Stimulated activated CD4-positive, alpha-beta T cell treated with anti-CD3 and anti-CD28 coated beads, Interleukin-2, amount 100 ng/mL, for 4 hours (primary cell): ENCODE data around the gene DERL3.

ENCODE experiments used
- DNase-seq: peaks from one replicate; pipeline ENCODE4 v3.0.0-alpha.2; 2020; ENCODE audit warnings: low read depth

Gene DERL3

GRCh38 chr22:23831261-23831660 lies 7.5 kb downstream of the DERL3 start:
- no peak for DNase-seq

GRCh38 chr22:23829845-23830372 lies 8.9 kb downstream of the DERL3 start:
- no peak for DNase-seq

- DNase-seq = no peak
Measured at GRCh38 chr22:23828800-23829680, 9.8 kb downstream of the DERL3 start.

GRCh38 chr22:23827351-23827995 lies 11.3 kb downstream of the DERL3 start:
- no peak for DNase-seq

GRCh38 chr22:23826510-23827350 lies 12.1 kb downstream of the DERL3 start:
- no peak for DNase-seq

GRCh38 chr22:23825246-23825905 lies 13.4 kb downstream of the DERL3 start:
- DNase-seq = no peak

GRCh38 chr22:23824476-23825245 lies 14.1 kb downstream of the DERL3 start:
- no peak for DNase-seq

GRCh38 chr22:23823331-23823791 lies 15.4 kb downstream of the DERL3 start:
- no peak for DNase-seq

- DNase-seq = no peak
Measured at GRCh38 chr22:23822101-23822671, 16.6 kb downstream of the DERL3 start.

GRCh38 chr22:23820748-23821211 lies 18.0 kb downstream of the DERL3 start:
- no peak for DNase-seq

GRCh38 chr22:23818541-23818940 lies 20.3 kb downstream of the DERL3 start:
- DNase-seq = no peak

- no peak for DNase-seq
Measured at GRCh38 chr22:23817146-23817545, 21.7 kb downstream of the DERL3 start.

GRCh38 chr22:23816156-23816976 lies 22.4 kb downstream of the DERL3 start:
- no peak for DNase-seq

- no peak for DNase-seq
Measured at GRCh38 chr22:23815541-23816155, 23.2 kb downstream of the DERL3 start.

GRCh38 chr22:23812378-23812777 lies 26.4 kb downstream of the DERL3 start:
- no peak for DNase-seq

- DNase-seq = no peak
Measured at GRCh38 chr22:23806837-23807236, 32.0 kb downstream of the DERL3 start.

- no peak for DNase-seq
Measured at GRCh38 chr22:23804781-23805291, 34.0 kb downstream of the DERL3 start.

- no peak for DNase-seq
Measured at GRCh38 chr22:23803001-23803819, 35.6 kb downstream of the DERL3 start.
